ENCODE data around the gene NUP35. TPM values are rescaled to one million over a fixed set of nuclear protein-coding genes. Genes with fewer than 3 reads are reported as not detected.
"Not testable (repeated sequence)": the region's sequence is repeated elsewhere in the genome, so short reads cannot be mapped to it uniquely, and the experiment has no call there.

Gene NUP35
- total RNA-seq, 1 experiment from 2014 or later = 28.9 TPM

DNA sequence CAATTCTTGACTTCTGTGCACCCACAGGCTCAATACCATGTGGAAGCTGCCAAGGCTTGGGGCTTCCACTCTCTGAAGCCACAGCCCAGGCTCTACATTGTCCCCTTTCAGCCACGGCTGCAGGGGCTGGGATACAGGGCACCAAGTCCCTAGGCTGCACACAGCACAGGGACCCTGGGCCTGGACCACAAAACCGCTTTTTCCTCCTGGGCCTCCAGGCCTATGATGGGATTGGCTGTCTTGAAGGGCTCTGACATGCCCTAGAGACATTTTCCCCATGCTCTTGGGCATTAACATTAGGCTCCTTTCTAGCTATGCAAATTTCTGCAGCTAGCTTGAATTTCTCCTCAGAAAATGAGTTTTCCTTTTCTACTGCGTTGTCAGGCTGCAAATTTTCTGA is 29.7 kb downstream of the NUP35 start:
- peaks cover 11% of the 10 kb centered on the region; the same call in 1 of the 2 replicates for H3K36me3 ChIP-seq (ENCODE audit: control insufficient read depth, insufficient read depth, low read length)
- no peak for DNase-seq (ENCODE audit: low read depth, low spot score)
- no peak for ATAC-seq
- no peaks in the 10 kb centered on the region for H3K27me3 ChIP-seq (ENCODE audit: control insufficient read depth, insufficient read depth, low read length)
- BruUV-seq (replicated peaks) = no TSS peak
- H3K4me1 ChIP-seq (ENCODE audit: control insufficient read depth, insufficient read depth, low read length) = no peaks in the 10 kb centered on the region
- TF ChIP-seq TCF7L2 (IDR thresholded peaks at IDR 0.05; ENCODE audit: low read depth, low read length) (no peak), REST (IDR thresholded peaks at IDR 0.05; ENCODE audit: insufficient read depth in 1 of 2, low read depth in 2 of 2, low read length in 1 of 2) (no peak), POLR2AphosphoS5 (IDR thresholded peaks at IDR 0.05; ENCODE audit: low read depth, low read length) (no peak), SIN3A (IDR thresholded peaks at IDR 0.05; ENCODE audit: borderline replicate concordance, insufficient read depth, low read depth, low read length) (no peak)
- TF ChIP-seq, protein P1, sequence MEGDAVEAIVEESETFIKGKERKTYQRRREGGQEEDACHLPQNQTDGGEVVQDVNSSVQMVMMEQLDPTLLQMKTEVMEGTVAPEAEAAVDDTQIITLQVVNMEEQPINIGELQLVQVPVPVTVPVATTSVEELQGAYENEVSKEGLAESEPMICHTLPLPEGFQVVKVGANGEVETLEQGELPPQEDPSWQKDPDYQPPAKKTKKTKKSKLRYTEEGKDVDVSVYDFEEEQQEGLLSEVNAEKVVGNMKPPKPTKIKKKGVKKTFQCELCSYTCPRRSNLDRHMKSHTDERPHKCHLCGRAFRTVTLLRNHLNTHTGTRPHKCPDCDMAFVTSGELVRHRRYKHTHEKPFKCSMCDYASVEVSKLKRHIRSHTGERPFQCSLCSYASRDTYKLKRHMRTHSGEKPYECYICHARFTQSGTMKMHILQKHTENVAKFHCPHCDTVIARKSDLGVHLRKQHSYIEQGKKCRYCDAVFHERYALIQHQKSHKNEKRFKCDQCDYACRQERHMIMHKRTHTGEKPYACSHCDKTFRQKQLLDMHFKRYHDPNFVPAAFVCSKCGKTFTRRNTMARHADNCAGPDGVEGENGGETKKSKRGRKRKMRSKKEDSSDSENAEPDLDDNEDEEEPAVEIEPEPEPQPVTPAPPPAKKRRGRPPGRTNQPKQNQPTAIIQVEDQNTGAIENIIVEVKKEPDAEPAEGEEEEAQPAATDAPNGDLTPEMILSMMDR (IDR thresholded peaks at IDR 0.05) = no peak
- in situ Hi-C loops (cut with HindIII; ENCODE audit: low pct_unique_long_range_greater_than_20kb, low sequenced_read_pairs) (no loop called here), intact Hi-C loops (cut with micrococcal nuclease; ENCODE audit: unreplicated experiment) (no loop called here)
- H3K27ac ChIP-seq (ENCODE audit: low read length) = no peak overlapping the region
- CTCF ChIA-PET = no interaction called here
- no peak overlapping the region for H3K4me3 ChIP-seq (ENCODE audit: low read depth in 2 of 2, low read length in 2 of 2)
- no peaks in the 10 kb centered on the region for H3K9me3 ChIP-seq (ENCODE audit: control insufficient read depth, insufficient read depth, low read depth, low read length)
- POLR2A ChIA-PET = no interaction called here

GRCh38 chr2:183154772-183155171 is 30.5 kb downstream of the NUP35 start:
- CTCF ChIA-PET, POLR2A ChIA-PET: not testable (repeated sequence)

GRCh38 chr2:183157131-183157530 is 32.9 kb downstream of the NUP35 start:
- CTCF ChIA-PET = no interaction called here
- TF ChIP-seq POLR2AphosphoS5 (IDR thresholded peaks at IDR 0.05; ENCODE audit: low read depth, low read length) (no peak), TCF7L2 (IDR thresholded peaks at IDR 0.05; ENCODE audit: low read depth, low read length) (no peak), SIN3A (IDR thresholded peaks at IDR 0.05; ENCODE audit: borderline replicate concordance, insufficient read depth, low read depth, low read length) (no peak)
- TF ChIP-seq, protein P1 (IDR thresholded peaks at IDR 0.05) = no peak
- ATAC-seq (no peak), DNase-seq (ENCODE audit: low read depth, low spot score) (no peak)
- no peak overlapping the region for H3K4me3 ChIP-seq (ENCODE audit: low read depth in 2 of 2, low read length in 2 of 2)
- H3K27ac ChIP-seq (ENCODE audit: low read length) = no peak overlapping the region
- H3K4me1 ChIP-seq (ENCODE audit: control insufficient read depth, insufficient read depth, low read length) = no peaks in the 10 kb centered on the region
- no peaks in the 10 kb centered on the region for H3K9me3 ChIP-seq (ENCODE audit: control insufficient read depth, insufficient read depth, low read depth, low read length)
- no TSS peak for BruUV-seq (replicated peaks)
- POLR2A ChIA-PET = no interaction called here
- intact Hi-C loops (cut with micrococcal nuclease; ENCODE audit: unreplicated experiment) = no loop called here
- H3K36me3 ChIP-seq (ENCODE audit: control insufficient read depth, insufficient read depth, low read length) = peaks cover 17% of the 10 kb centered on the region; the same call in 1 of the 2 replicates
- in situ Hi-C loops (cut with HindIII; ENCODE audit: low pct_unique_long_range_greater_than_20kb, low sequenced_read_pairs) = no loop called here
- no peaks in the 10 kb centered on the region for H3K27me3 ChIP-seq (ENCODE audit: control insufficient read depth, insufficient read depth, low read length)

More at GRCh38 chr2:183154772-183155171, 30.5 kb downstream of the NUP35 start:
- BruUV-seq (replicated peaks); in situ Hi-C loops (cut with HindIII; ENCODE audit: low pct_unique_long_range_greater_than_20kb, low sequenced_read_pairs); H3K27me3 ChIP-seq (ENCODE audit: control insufficient read depth, insufficient read depth, low read length); intact Hi-C loops (cut with micrococcal nuclease; ENCODE audit: unreplicated experiment); H3K4me1 ChIP-seq (ENCODE audit: control insufficient read depth, insufficient read depth, low read length); H3K27ac ChIP-seq (ENCODE audit: low read length); ATAC-seq; H3K4me3 ChIP-seq (ENCODE audit: low read depth in 2 of 2, low read length in 2 of 2); H3K9me3 ChIP-seq (ENCODE audit: control insufficient read depth, insufficient read depth, low read depth, low read length); DNase-seq (ENCODE audit: low read depth, low spot score): not testable (repeated sequence)
- peaks cover 19% of the 10 kb centered on the region; the same call in 1 of the 2 replicates for H3K36me3 ChIP-seq (ENCODE audit: control insufficient read depth, insufficient read depth, low read length)

All from Panc1 (cell line).